GM12801 (cell line): ENCODE data around the gene PPFIA3.

Experiments
- CTCF ChIP-seq: IDR thresholded peaks from one replicate; pipeline ENCODE4 v1.5.1; 2011; ENCODE audit warnings: control low read depth; ENCODE audit not compliant: insufficient read length; ENCODE audit errors: extremely low read depth

PPFIA3 gene

GRCh38 chr19:49119411-49120324 lies at the start of gene PPFIA3:
PPFIA3 (plus strand) TSS chr19:49119544; CDS start chr19:49127874, 8,330 bp downstream.
- TF ChIP-seq CTCF = no peak

- no peak for TF ChIP-seq CTCF
Measured at GRCh38 chr19:49070416-49070815, 48.9 kb upstream of the PPFIA3 start.

GRCh38 chr19:49071860-49072547 lies 47.3 kb upstream of the PPFIA3 start:
- TF ChIP-seq CTCF = no peak

GRCh38 chr19:49073514-49074378 lies 45.6 kb upstream of the PPFIA3 start:
- no peak for TF ChIP-seq CTCF

- no peak for TF ChIP-seq CTCF
Measured at GRCh38 chr19:49080392-49080791, 39.0 kb upstream of the PPFIA3 start.

- no peak for TF ChIP-seq CTCF
Measured at GRCh38 chr19:49081273-49081672, 38.1 kb upstream of the PPFIA3 start.
